ENCODE measurements around the gene PGBD4.

PGBD4 gene

DNA sequence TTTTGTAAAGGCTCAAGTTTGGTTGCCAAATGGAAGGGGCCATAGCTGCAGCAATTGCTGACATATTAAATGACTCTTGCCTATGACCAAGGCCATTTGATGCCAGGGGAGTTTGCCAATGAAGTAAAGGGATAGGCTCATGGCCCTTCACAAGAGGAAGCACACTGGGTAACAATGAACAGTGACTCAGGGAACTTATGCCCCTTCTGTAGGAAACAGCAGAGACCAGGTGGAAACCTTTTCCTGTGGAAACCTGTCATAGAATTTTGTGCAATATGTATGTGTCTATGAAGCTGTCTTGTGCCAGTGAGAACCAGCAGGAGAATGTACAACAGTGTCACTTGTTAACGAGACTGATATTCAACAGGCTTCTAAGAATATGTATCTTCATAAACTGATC is 37.4 kb upstream of the PGBD4 start:
- Histone ChIP-seq H3K4me3 (ENCODE audit: insufficient read depth, low read length, poor library complexity, severe bottlenecking) (no peak overlapping the region), H3F3A (ENCODE audit: insufficient read depth) (no peaks in the 10 kb centered on the region), H2AFZ (ENCODE audit: low read depth, low read length, severe bottlenecking) (no peak overlapping the region), H3K9me2 (replicated peaks; ENCODE audit: insufficient read depth, low read length) (no peaks in the 10 kb centered on the region), H3K27me3 (ENCODE audit: low read length) (no peaks in the 10 kb centered on the region), H3K9me3 (ENCODE audit: insufficient read depth, low read length) (no peaks in the 10 kb centered on the region), H3K9ac (ENCODE audit: low read length) (no peak overlapping the region), H3K4me2 (ENCODE audit: low read depth, low read length, poor library complexity, severe bottlenecking) (no peak overlapping the region), H3K36me3 (ENCODE audit: low read length) (no peaks in the 10 kb centered on the region), H3K79me2 (ENCODE audit: insufficient read depth, low read length) (no peaks in the 10 kb centered on the region), H4K20me1 (ENCODE audit: low read depth, low read length) (no peaks in the 10 kb centered on the region), H3K27ac (ENCODE audit: low read depth, low read length) (no peak overlapping the region)
- no peak for TF ChIP-seq EZH2phosphoT487 (conservative IDR thresholded peaks at IDR 0.05; ENCODE audit: low read length)
- TF ChIP-seq, protein P1, sequence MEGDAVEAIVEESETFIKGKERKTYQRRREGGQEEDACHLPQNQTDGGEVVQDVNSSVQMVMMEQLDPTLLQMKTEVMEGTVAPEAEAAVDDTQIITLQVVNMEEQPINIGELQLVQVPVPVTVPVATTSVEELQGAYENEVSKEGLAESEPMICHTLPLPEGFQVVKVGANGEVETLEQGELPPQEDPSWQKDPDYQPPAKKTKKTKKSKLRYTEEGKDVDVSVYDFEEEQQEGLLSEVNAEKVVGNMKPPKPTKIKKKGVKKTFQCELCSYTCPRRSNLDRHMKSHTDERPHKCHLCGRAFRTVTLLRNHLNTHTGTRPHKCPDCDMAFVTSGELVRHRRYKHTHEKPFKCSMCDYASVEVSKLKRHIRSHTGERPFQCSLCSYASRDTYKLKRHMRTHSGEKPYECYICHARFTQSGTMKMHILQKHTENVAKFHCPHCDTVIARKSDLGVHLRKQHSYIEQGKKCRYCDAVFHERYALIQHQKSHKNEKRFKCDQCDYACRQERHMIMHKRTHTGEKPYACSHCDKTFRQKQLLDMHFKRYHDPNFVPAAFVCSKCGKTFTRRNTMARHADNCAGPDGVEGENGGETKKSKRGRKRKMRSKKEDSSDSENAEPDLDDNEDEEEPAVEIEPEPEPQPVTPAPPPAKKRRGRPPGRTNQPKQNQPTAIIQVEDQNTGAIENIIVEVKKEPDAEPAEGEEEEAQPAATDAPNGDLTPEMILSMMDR (IDR thresholded peaks at IDR 0.05; ENCODE audit: insufficient read depth, low read length, poor library complexity, severe bottlenecking): no peak

DNA sequence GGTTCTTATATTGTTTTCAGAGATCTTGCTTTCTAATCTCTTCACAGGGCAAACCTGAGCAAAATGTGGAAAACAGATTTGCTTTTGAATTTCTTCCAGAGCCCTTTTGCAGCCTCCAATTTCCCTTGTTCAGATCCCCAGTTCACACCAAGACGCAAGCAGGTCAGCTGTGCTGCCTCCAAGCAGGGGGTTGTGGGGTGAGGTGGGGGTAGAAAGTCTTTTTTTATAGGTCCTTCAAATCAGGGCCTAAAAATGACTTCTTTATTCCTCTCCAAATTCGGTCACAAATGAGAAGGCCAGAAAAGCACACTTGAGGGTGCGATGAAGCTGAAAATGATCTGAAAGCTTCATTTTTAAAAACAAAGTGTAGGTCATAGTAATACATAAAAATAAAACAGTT is 36.6 kb upstream of the PGBD4 start:
- Histone ChIP-seq H2AFZ (ENCODE audit: low read depth, low read length, severe bottlenecking) (no peak overlapping the region), H3K9me2 (replicated peaks; ENCODE audit: insufficient read depth, low read length) (no peaks in the 10 kb centered on the region), H3K9ac (ENCODE audit: low read length) (no peak overlapping the region), H3K4me3 (ENCODE audit: insufficient read depth, low read length, poor library complexity, severe bottlenecking) (no peak overlapping the region), H3K27me3 (ENCODE audit: low read length) (no peaks in the 10 kb centered on the region), H3K4me2 (ENCODE audit: low read depth, low read length, poor library complexity, severe bottlenecking) (no peak overlapping the region), H3K27ac (ENCODE audit: low read depth, low read length) (no peak overlapping the region), H3K36me3 (ENCODE audit: low read length) (no peaks in the 10 kb centered on the region), H3F3A (ENCODE audit: insufficient read depth) (no peaks in the 10 kb centered on the region), H4K20me1 (ENCODE audit: low read depth, low read length) (no peaks in the 10 kb centered on the region), H3K79me2 (ENCODE audit: insufficient read depth, low read length) (no peaks in the 10 kb centered on the region), H3K9me3 (ENCODE audit: insufficient read depth, low read length) (no peaks in the 10 kb centered on the region)
- TF ChIP-seq, protein P1 (IDR thresholded peaks at IDR 0.05; ENCODE audit: insufficient read depth, low read length, poor library complexity, severe bottlenecking): no peak
- no peak for TF ChIP-seq EZH2phosphoT487 (conservative IDR thresholded peaks at IDR 0.05; ENCODE audit: low read length)

DNA sequence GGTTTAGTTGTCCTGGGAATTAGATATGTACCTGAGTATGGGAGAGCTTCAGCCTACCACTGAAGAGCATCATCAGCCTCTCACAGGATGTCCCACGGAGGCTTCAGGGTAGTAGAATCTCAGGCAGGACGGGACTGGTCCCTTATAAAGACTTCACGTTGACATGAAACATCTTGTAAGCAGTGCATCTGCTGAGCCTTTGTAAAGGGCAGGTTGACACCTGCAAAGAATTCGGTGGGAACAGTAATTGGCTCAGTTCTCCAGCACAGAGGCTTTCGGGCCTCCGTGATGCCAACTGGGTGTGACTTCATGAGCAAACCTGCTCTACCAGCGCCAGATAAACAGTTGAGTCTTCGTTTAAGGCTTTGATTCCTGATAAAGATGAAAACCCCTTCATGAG is 35.9 kb upstream of the PGBD4 start:
- Histone ChIP-seq H3K9me2 (replicated peaks; ENCODE audit: insufficient read depth, low read length) (no peaks in the 10 kb centered on the region), H2AFZ (ENCODE audit: low read depth, low read length, severe bottlenecking) (no peak overlapping the region), H3K27ac (ENCODE audit: low read depth, low read length) (no peak overlapping the region), H3K27me3 (ENCODE audit: low read length) (no peaks in the 10 kb centered on the region), H3K4me2 (ENCODE audit: low read depth, low read length, poor library complexity, severe bottlenecking) (no peak overlapping the region), H3K9ac (ENCODE audit: low read length) (no peak overlapping the region), H3K4me3 (ENCODE audit: insufficient read depth, low read length, poor library complexity, severe bottlenecking) (no peak overlapping the region), H3K36me3 (ENCODE audit: low read length) (no peaks in the 10 kb centered on the region), H3K79me2 (ENCODE audit: insufficient read depth, low read length) (no peaks in the 10 kb centered on the region), H3K9me3 (ENCODE audit: insufficient read depth, low read length) (no peaks in the 10 kb centered on the region), H3F3A (ENCODE audit: insufficient read depth) (no peaks in the 10 kb centered on the region), H4K20me1 (ENCODE audit: low read depth, low read length) (no peaks in the 10 kb centered on the region)
- TF ChIP-seq, protein P1 (IDR thresholded peaks at IDR 0.05; ENCODE audit: insufficient read depth, low read length, poor library complexity, severe bottlenecking): no peak
- TF ChIP-seq EZH2phosphoT487 (conservative IDR thresholded peaks at IDR 0.05; ENCODE audit: low read length): no peak

Measured in SU-DHL-6 (cell line).